Stimulated activated CD4-positive, alpha-beta T cell treated with anti-CD3 and anti-CD28 coated beads, Interleukin-2, amount 100 ng/mL, for 48 hours (primary cell): ENCODE measurements around the gene THADA.
"Not testable (repeated sequence)": the region's sequence is repeated elsewhere in the genome, so short reads cannot be mapped to it uniquely, and the experiment has no call there.

Experiments
- DNase-seq, 2 donors: peaks; one replicate each; pipeline ENCODE4 v3.0.0-alpha.2; 2020

THADA gene

DNA sequence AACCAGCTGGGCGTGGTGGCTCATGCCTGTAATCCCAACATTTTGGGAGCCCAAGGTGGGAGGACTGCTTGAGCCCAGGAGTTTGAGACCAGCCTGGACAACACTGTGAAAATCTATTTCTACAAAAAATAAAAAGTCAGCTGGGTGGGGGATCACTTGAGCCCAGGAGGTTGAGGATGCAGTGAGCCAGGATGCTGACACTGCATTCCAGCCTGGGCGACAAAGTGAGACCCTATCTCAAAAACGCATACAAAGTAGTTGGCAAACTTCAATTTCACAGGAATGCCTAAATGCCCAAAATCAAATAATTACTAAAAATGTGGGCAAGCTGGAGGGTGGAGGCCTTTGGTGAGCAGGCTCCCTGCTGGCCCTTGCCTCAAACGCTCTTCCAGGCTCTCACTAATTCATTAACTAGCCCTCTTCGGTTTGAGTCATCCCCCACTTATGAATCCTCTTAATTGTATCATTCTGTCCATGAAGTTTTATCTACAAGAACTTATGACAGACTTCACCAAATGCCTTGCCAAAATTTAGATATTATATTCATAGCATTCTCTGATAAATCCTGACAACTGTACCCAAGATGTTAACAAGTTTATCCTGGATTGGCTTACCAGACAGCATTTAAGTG, 300.8 kb downstream of the THADA start:
- DNase-seq, result no peak

DNA sequence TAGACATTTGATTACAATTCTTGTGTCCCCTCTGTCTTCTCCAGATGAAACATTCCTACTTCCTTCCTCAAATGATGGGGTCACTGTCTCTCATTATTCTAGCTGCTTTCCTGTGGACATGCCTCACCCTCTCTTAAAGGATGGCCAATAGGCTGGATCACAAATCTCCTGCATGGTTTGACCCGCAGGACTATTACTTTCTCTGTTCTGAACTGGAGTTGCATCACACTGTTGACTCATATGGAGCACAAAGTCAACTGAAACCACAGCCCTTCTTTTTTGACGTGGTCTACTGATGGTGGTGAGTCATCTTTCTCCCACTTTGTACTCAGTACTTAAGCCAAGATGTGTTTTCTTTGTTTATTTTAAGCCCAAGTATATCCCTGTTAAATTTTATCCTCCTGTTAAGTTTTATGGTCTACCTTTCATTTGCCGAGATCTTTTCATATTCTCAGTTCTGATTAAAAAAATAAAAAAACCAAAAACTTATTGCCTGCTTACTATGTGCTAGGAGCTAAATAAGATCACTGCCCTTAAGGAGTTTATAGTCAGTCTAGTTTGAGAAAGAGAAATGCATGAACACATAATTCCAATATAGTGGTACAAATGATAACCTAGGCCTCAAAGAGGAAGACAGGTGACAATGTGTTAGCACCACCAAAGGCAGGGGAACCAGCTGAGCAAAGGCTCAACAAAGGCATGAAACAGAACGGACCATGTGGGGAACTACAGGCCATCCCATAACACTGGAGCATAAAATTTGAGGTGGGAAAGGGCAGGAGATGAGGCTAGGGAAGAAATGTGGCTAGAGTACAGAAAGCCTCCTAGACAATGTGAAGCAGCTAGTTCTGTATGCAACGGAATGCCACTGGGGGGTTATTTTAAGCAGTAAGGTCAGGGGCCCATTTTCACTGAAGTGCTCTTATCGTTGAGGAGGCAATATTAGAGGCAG, 301.8 kb downstream of the THADA start:
- peak; percentile 23 to 28 for DNase-seq

DNA sequence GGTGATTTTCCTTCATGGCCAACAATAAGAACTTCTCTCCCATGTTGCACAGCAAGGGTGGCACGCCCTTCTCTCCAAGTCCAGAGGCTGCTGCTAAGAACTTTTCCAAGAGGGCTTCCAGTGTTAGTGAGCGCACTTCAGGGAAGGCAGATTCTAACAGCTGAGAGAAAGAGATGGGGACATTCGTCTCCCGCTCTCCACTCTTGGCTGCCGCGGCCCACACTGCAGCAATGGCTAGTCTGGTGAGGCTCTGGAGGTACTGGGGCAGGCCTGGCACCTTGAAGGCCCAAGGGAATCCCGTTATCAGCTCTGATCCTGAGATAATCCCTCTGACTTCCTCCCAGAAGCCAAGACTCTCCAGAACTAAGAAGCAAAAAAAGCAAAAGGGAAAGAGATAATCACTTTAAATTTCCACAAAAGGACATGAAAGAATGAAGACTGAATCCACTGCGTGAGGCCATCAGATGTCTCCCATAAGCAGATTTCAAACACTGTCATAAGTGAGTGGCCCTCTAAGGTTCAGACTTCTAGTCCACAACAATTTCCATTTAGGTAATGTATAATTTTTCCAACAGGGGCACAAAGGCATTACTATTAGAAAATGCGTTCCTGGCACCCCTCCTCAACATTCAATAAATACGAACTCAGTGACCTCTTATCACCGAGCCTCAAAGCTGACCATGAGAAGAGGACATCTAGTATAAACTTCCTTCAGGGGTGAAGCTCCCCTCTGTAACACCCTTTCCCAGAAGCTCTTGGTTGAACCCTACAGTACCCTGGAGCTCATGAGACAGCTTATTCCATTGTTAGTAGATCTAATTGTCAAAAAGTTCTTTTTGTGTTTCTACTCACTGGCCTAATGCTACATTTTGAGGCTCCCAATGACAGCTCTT, 302.7 kb downstream of the THADA start:
- no peak for DNase-seq

GRCh38 chr2:43292297-43292696, 303.5 kb downstream of the THADA start:
- DNase-seq, result no peak

- no peak for DNase-seq
These were observed 306.5 kb downstream of the THADA start for GRCh38 chr2:43289331-43289730.

GRCh38 chr2:43288417-43289305, 307.2 kb downstream of the THADA start:
- DNase-seq, result no peak

- DNase-seq, result no peak
These were observed 309.9 kb downstream of the THADA start for GRCh38 chr2:43285987-43286386.

DNA sequence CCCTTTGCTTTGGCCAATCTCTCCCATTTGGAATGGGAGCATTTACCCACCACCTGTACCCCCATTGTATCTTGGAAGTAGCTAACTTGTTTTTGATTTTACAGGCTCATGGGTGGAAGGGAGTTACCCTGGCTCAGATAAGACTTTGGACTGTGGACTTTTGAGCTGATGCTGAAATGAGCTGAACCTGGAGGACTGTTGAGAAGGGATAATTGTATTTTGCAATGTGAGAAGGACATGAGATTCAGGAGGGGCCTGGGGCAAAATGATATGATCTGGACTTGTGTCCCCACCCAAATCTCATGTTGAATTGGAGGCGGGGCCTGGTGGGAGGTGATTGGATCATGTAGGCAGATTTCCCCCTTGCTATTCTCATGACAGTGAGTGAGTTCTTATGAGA, 310.9 kb downstream of the THADA start:
- DNase-seq, result no peak

DNA sequence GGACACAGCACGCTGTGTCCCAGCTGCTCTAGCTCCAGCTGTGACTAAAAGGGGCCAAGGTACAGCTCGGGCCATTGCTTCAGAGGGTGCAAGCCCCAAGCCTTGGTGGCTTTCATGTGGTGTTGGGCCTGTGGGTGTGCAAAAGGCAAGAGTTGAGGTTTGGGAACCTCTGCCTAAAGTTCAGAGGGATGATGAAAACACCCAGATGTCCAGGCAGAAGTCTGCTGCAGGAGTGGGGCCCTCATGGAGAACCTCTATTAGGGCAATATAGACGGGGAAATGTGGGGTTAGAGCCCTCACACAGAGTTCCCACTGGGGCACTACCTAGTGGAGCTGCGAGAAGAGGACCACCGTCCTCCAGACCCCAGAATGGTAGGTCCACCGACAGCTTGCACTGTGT, 311.5 kb downstream of the THADA start:
- not testable (repeated sequence) for DNase-seq

DNA sequence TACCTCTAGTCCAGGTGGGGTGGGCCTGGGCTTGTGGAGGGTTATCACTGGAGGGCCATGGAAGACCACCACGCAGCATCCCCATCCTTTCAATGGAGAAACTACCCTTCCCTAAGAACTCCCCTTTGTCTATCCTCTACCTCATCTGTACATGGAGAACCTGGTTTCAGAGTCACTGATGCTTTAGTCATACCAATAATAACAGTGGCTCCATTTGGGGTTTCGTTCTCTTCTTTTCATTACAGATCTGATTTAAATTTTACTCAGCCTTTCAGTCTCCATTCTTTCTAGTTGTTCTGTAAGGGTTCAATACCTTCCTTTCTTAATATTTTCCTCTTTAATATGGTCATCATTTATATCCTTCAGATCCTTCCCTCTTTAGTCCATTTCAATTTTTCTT, 314.8 kb downstream of the THADA start:
- DNase-seq, result no peak

GRCh38 chr2:43279317-43279840, 316.5 kb downstream of the THADA start:
- no peak for DNase-seq

- DNase-seq, result no peak
These were observed 317.1 kb downstream of the THADA start for GRCh38 chr2:43278564-43279220.

DNA sequence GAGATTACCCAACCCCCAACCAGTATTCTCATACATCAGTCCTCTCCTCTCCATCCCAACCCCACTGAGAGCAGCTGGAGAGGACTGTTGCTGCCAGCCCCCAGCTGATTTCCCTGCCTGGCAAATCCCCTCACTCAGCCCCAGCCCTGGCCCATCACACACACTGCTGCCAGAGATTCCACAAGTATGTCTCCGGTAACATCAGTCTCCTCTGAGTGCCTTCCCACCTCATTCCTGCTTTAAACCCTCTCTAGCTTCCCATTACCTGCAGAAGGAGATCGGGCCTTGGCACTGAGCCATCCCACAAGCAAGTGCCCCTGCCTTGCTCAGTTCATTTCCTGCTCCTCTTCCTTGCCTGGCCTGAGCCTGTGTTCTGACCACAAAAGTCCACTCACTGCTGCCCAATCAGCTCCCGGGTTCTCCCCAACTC, 318.9 kb downstream of the THADA start:
- no peak for DNase-seq

DNA sequence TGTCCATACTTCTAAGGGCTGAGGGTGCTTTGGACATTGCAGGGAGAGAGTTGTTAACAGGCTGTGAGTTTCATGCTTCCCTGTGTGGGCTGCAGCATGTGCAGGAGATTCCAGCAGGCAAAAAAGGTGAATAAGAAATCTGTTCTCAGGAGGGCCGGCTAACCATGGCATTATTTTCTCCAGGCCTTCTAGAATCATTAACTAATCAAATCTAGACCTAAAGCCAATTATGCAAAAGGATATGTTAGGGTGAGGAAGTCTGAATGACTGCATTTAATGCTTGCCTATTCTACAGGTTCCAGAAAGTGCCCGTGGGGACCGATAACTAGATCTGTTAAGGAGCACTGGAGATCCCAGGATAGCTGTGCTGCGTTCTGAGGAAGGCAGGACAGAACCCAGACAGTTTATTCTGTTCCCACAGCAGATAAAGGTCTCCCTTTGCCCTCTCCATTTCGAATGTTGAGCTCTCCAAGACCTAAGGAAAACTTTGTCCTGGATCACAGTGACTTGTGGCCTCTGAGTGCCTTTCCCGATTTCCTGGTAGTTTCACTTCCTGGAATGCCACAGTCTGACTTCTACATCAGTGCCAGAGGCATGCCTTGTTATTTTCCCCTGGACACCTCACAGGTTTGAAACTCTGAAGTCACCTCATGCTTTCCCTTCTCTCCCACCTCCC, 319.4 kb downstream of the THADA start:
- DNase-seq, result no peak

DNA sequence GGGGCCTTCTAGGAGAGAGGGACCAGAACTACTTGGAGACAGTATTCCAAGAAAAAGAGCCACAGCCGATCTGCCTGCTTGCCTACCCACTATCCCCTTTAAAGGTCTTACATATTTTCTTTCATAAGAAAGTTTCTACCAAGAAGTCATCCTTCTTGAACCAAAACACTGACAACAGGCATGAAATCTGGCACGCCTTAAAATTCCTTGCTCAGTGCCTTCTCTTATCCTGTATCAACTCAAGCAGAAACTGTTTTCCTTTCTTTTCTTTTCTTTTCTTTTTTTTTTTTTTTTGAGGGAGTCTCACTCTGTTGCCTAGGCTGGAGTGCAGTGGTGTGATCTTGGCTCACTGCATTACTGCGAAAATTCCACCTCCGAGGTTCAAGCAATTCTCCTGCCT, 321.1 kb downstream of the THADA start:
- no peak for DNase-seq

DNA sequence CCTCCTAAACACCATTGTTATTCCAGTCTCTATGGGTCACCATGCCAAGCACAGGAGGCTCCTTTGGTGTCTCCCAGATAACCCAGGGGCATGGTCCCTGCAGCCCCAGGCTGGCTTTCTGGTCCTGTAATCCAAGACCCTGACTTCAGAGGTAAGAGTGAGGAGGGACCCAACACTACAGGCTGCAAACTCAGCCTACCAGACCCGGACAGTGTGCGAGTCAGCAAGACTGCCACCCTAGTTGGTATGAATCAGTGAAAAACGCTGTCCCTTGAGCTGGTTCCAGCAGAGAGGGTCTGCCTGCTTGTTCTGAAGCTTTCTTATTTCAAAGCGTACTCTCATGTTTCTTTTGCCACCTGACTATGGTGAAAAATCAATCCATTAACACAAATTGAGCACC, 321.8 kb downstream of the THADA start:
- no peak for DNase-seq

- DNase-seq, result no peak
These were observed 322.3 kb downstream of the THADA start for GRCh38 chr2:43273529-43273928.

- no peak for DNase-seq
These were observed 324.8 kb downstream of the THADA start for GRCh38 chr2:43270930-43271615.

- no peak for DNase-seq
These were observed 325.4 kb downstream of the THADA start for GRCh38 chr2:43270461-43270860.

- no peak for DNase-seq
These were observed 326.1 kb downstream of the THADA start for GRCh38 chr2:43269706-43270105.
